Mesenchymal stem cell (in vitro differentiated cells and primary cell): ENCODE results near the gene EEF2K.

ENCODE experiments used
- DNase-seq: peaks from one replicate; pipeline ENCODE4 v3.0.0-alpha.2; 2013
- H2AFZ ChIP-seq: one replicate; pipeline ENCODE4 v1.6.1; 2013; ENCODE audit warnings: low read depth, mild to moderate bottlenecking, control low read depth, inconsistent platforms, low read length, moderate library complexity
- H2AK5ac ChIP-seq: 2 replicates; pipeline ENCODE4 v1.6.1; 2013; ENCODE audit warnings: low read length, moderate library complexity, mild to moderate bottlenecking, inconsistent platforms; ENCODE audit not compliant: severe bottlenecking
- H2BK120ac ChIP-seq: one replicate; pipeline ENCODE4 v1.6.1; 2013; ENCODE audit warnings: low read depth, mild to moderate bottlenecking, inconsistent platforms, low read length, moderate library complexity
- H2BK12ac ChIP-seq, 2 experiments: one replicate each; pipeline ENCODE4 v1.6.1; 2013; ENCODE audit warnings: inconsistent platforms in 2 of 2, low read length in 2 of 2, mild to moderate bottlenecking in 2 of 2, moderate library complexity in 2 of 2, control low read depth in 1 of 2
- H2BK15ac ChIP-seq: one replicate; pipeline ENCODE4 v1.6.1; 2013; ENCODE audit warnings: mild to moderate bottlenecking, low read depth, inconsistent platforms; ENCODE audit not compliant: poor library complexity, severe bottlenecking
- H2BK5ac ChIP-seq: 2 replicates; pipeline ENCODE4 v1.6.1; 2013; ENCODE audit warnings: low read depth, mild to moderate bottlenecking, low read length, control low read depth, inconsistent platforms; ENCODE audit not compliant: poor library complexity, severe bottlenecking
- H3K14ac ChIP-seq, 2 experiments: one replicate each; pipeline ENCODE4 v1.6.1; 2013; ENCODE audit warnings: inconsistent platforms in 2 of 2, low read length in 2 of 2, control low read depth in 1 of 2, mild to moderate bottlenecking in 1 of 2, moderate library complexity in 1 of 2
- H3K18ac ChIP-seq, 2 experiments: one replicate each; pipeline ENCODE4 v1.6.1; 2013; ENCODE audit warnings: inconsistent platforms in 2 of 2, low read length in 2 of 2, control low read depth in 1 of 2, low read depth in 1 of 2, mild to moderate bottlenecking in 1 of 2
- H3K23ac ChIP-seq, 2 experiments: one replicate each; pipeline ENCODE4 v1.6.1; 2013; ENCODE audit warnings: inconsistent platforms in 2 of 2, low read length in 2 of 2, mild to moderate bottlenecking in 2 of 2, moderate library complexity in 2 of 2, control low read depth in 1 of 2
- H3K27ac ChIP-seq: 2 replicates; pipeline ENCODE4 v1.5.1; 2013; ENCODE audit warnings: mild to moderate bottlenecking, moderate library complexity, low read length, control low read depth, inconsistent platforms; ENCODE audit not compliant: poor library complexity, severe bottlenecking
- H3K27me3 ChIP-seq, 2 experiments: 2 replicates each; pipeline versions ENCODE4 v1.6.1 to v1.7.0; 2013; ENCODE audit warnings: low read length in 2 of 2, mild to moderate bottlenecking in 2 of 2, moderate library complexity in 2 of 2, control low read depth in 1 of 2, inconsistent platforms in 1 of 2; ENCODE audit not compliant: control insufficient read depth in 1 of 2, insufficient read depth in 1 of 2
- H3K36me3 ChIP-seq, 2 experiments: 2 replicates each; pipeline versions ENCODE4 v1.6.1 to v1.7.0; 2013; ENCODE audit warnings: low read length in 2 of 2, control low read depth in 1 of 2, inconsistent platforms in 1 of 2, low read depth in 1 of 2, mild to moderate bottlenecking in 1 of 2; ENCODE audit not compliant: insufficient read depth in 2 of 2, control insufficient read depth in 1 of 2
- H3K4ac ChIP-seq, 2 experiments: one replicate each; pipeline ENCODE4 v1.6.1; 2013; ENCODE audit warnings: inconsistent platforms in 2 of 2, low read length in 2 of 2, mild to moderate bottlenecking in 2 of 2, moderate library complexity in 2 of 2, control low read depth in 1 of 2, low read depth in 1 of 2
- H3K4me1 ChIP-seq: 2 replicates; pipeline ENCODE4 v1.6.1; 2013; ENCODE audit warnings: low read depth, low read length, control low read depth; ENCODE audit not compliant: control insufficient read depth, insufficient read depth
- H3K4me2 ChIP-seq: 2 replicates; pipeline ENCODE4 v1.6.1; 2013; ENCODE audit warnings: low read length, mild to moderate bottlenecking, inconsistent platforms; ENCODE audit not compliant: poor library complexity, severe bottlenecking
- H3K4me3 ChIP-seq, 2 experiments: 2 replicates each; pipeline versions ENCODE4 v1.5.1 to v1.7.0; 2013; ENCODE audit warnings: low read length in 2 of 2, mild to moderate bottlenecking in 2 of 2, control low read depth in 1 of 2, low read depth in 1 of 2; ENCODE audit not compliant: insufficient read depth in 1 of 2
- H3K79me1 ChIP-seq: replicated peaks from 2 replicates; pipeline ENCODE4 v1.6.1; 2013; ENCODE audit warnings: mild to moderate bottlenecking, control low read depth, low read length, inconsistent platforms; ENCODE audit not compliant: poor library complexity, severe bottlenecking
- H3K9ac ChIP-seq: 2 replicates; pipeline ENCODE4 v1.7.0; 2013; ENCODE audit warnings: mild to moderate bottlenecking, low read length, moderate library complexity
- H3K9me3 ChIP-seq: 2 replicates; pipeline ENCODE4 v1.7.0; 2013; ENCODE audit warnings: mild to moderate bottlenecking, low read length; ENCODE audit not compliant: control insufficient read depth
- H4K8ac ChIP-seq: one replicate; pipeline ENCODE4 v1.6.1; 2013; ENCODE audit warnings: inconsistent platforms, mild to moderate bottlenecking, low read length, moderate library complexity
- H4K91ac ChIP-seq: one replicate; pipeline ENCODE4 v1.6.1; 2013; ENCODE audit warnings: mild to moderate bottlenecking, low read length, inconsistent platforms
- WGBS: methylation state at CpG from one replicate; pipeline ENCODE4 v1.1.7; 2013; ENCODE audit warnings: mixed read lengths; 5-methylcytosine and 5-hydroxymethylcytosine counted together

The EEF2K gene

DNA sequence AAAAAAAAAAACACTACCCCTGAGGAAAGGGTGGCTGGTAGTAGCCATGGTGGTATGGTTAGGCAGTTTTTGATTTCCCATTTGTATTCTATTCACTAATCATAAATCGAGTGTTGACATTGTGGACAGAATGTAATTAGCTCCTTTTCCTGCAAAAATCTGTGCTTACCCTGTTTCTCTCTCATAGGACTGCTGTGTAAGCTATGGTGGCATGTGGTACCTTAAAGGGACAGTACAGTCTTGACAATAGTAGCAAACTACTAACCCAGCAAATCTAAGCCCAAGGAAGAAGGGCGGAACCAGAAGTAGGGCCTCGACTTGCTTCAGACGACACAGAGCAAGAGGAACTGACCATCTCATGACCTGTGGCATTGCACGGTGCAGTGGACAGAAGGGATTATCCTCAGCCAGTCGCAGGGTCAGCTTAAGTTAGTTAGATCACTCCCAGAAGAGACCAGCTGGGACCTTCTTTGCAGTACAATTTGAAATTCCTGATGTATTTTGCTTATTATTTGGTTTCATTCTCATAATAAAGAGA, 127.4 kb downstream of the EEF2K start:
- H3K4me3 ChIP-seq = no peak overlapping the region
- no peaks in the 10 kb centered on the region for H3K4me1 ChIP-seq
- no peak overlapping the region for H4K8ac ChIP-seq
- H3K4ac ChIP-seq = no peak overlapping the region
- no peak overlapping the region for H4K91ac ChIP-seq
- H2BK5ac ChIP-seq = no peak overlapping the region
- H3K79me1 ChIP-seq = peaks cover 13% of the 10 kb centered on the region
- H2BK12ac ChIP-seq = no peak overlapping the region
- H3K9me3 ChIP-seq = peaks cover 23% of the 10 kb centered on the region
- no peak overlapping the region for H3K4me2 ChIP-seq
- no peak overlapping the region for H2AK5ac ChIP-seq
- H3K9ac ChIP-seq = no peak overlapping the region
- no peak overlapping the region for H3K18ac ChIP-seq
- no peak for DNase-seq
- no peaks in the 10 kb centered on the region for H3K27me3 ChIP-seq
- no peak overlapping the region for H3K27ac ChIP-seq
- H2BK15ac ChIP-seq = no peak overlapping the region
- peaks cover 33 to 88% of the 10 kb centered on the region in 2 experiments for H3K36me3 ChIP-seq
- no peak overlapping the region for H3K14ac ChIP-seq
- H3K23ac ChIP-seq = peak overlapping the region in 1 of 2 experiments; percentile 72
- H2AFZ ChIP-seq = no peak overlapping the region
- no peak overlapping the region for H2BK120ac ChIP-seq
- WGBS = 94% methylated on average over 5 of the region's 6 CpGs

DNA sequence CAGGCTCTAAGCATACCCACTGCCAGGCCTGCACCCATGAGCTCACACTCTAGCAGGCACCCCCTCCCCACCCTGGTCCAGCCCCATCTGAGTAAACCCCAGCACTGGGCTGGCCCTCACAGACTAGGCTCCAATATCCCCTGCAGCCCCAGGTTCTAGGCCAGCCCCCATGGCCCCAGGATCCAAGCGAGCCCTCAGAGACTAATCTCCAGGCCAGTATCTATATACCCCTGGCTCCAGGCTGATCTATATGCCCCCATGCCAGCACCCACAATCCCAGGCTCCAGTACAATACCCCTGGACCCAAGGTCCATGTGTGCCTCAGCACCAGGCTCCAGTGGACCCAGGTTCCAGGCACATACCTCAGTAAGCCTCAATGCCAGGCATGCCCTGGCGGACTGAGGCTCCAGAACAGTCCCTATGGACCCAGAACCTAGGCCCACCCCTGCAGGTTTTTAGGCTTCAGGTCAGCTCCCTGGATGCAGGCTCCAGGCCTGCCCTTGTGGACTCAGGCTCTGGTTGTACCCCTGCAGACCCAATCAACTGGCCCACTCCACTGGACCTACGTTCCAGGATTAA, 129.7 kb downstream of the EEF2K start:
- H3K27me3 ChIP-seq = no peaks in the 10 kb centered on the region
- peaks cover 35% of the 10 kb centered on the region for H3K9me3 ChIP-seq
- no peak overlapping the region for H3K4me3 ChIP-seq
- H4K8ac ChIP-seq = no peak overlapping the region
- no peak overlapping the region for H3K9ac ChIP-seq
- no peak overlapping the region for H2BK12ac ChIP-seq
- DNase-seq = no peak
- H4K91ac ChIP-seq = no peak overlapping the region
- H3K4me1 ChIP-seq = peaks cover 1% of the 10 kb centered on the region
- peaks cover 19% of the 10 kb centered on the region for H3K79me1 ChIP-seq
- no peak overlapping the region for H2BK15ac ChIP-seq
- no peak overlapping the region for H2AK5ac ChIP-seq
- H3K4ac ChIP-seq = no peak overlapping the region
- H2BK5ac ChIP-seq = no peak overlapping the region
- H2BK120ac ChIP-seq = no peak overlapping the region
- H3K23ac ChIP-seq = no peak overlapping the region
- WGBS = 100% methylated on average over 3 of the region's 3 CpGs
- no peak overlapping the region for H3K4me2 ChIP-seq
- no peak overlapping the region for H2AFZ ChIP-seq
- H3K27ac ChIP-seq = no peak overlapping the region
- H3K36me3 ChIP-seq = peaks cover 31 to 79% of the 10 kb centered on the region in 2 experiments
- no peak overlapping the region for H3K18ac ChIP-seq
- H3K14ac ChIP-seq = no peak overlapping the region

DNA sequence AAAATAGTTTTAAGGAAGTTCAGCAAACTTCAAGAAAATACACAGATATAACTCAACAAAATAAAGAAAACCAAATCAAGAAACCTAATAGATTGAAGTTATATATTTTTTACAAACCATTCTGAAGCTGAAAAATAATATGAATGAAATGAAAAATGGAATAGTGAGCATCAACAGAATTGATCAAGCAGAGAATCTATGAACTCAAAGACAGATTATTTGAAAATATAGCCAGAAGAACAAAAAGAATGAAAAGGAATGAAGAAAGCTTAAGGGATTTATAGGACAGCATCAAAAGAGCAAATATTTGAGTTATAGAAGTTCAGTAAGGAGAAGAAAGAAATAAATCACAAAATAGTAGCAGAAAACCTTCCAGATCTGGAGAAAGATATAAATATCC, 130.5 kb downstream of the EEF2K start:
- peaks cover 43% of the 10 kb centered on the region for H3K9me3 ChIP-seq
- no peak overlapping the region for H3K18ac ChIP-seq
- no peak overlapping the region for H3K4ac ChIP-seq
- H2AK5ac ChIP-seq = no peak overlapping the region
- H2BK120ac ChIP-seq = no peak overlapping the region
- H2AFZ ChIP-seq = no peak overlapping the region
- peaks cover 32 to 84% of the 10 kb centered on the region in 2 experiments for H3K36me3 ChIP-seq
- H2BK12ac ChIP-seq = no peak overlapping the region
- H3K23ac ChIP-seq = no peak overlapping the region
- no peak overlapping the region for H3K4me3 ChIP-seq
- H3K14ac ChIP-seq = no peak overlapping the region
- H2BK15ac ChIP-seq = no peak overlapping the region
- H3K27me3 ChIP-seq = no peaks in the 10 kb centered on the region
- H3K4me2 ChIP-seq = no peak overlapping the region
- peaks cover 19% of the 10 kb centered on the region for H3K79me1 ChIP-seq
- no peak for DNase-seq
- no peak overlapping the region for H4K91ac ChIP-seq
- peaks cover 1% of the 10 kb centered on the region for H3K4me1 ChIP-seq
- H2BK5ac ChIP-seq = no peak overlapping the region
- no peak overlapping the region for H3K9ac ChIP-seq
- no peak overlapping the region for H4K8ac ChIP-seq
- H3K27ac ChIP-seq = no peak overlapping the region

DNA sequence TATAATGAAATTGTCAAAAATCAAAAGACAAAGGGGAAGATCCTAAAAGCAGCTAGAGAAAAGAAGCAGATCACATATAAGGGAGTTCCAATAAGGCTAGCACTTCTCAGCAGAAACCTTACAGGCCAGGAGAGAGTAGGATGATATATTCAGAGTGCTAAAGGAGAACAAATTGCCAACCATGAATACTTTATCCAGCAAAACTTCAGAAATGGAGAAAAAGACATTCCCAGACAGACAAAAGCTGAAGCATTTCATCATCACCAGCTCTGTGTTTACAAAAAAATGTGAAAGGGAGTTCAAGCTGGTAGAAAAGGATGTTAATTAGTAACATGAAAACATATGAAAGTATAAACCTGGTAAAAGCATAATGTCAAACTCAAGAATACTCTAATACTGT, 131.0 kb downstream of the EEF2K start:
- Histone ChIP-seq H3K9ac (no peak overlapping the region), H3K9me3 (peaks cover 46% of the 10 kb centered on the region), H3K18ac (no peak overlapping the region), H2BK5ac (no peak overlapping the region), H2BK120ac (no peak overlapping the region), H2BK12ac (no peak overlapping the region), H3K27me3 (no peaks in the 10 kb centered on the region), H3K27ac (no peak overlapping the region), H3K4me2 (no peak overlapping the region), H3K79me1 (peaks cover 21% of the 10 kb centered on the region), H2BK15ac (no peak overlapping the region), H3K4ac (no peak overlapping the region), H3K4me3 (no peak overlapping the region), H3K14ac (no peak overlapping the region), H3K4me1 (peaks cover 1% of the 10 kb centered on the region), H4K91ac (no peak overlapping the region), H2AK5ac (no peak overlapping the region), H3K36me3 (peaks cover 31 to 83% of the 10 kb centered on the region in 2 experiments), H4K8ac (no peak overlapping the region), H3K23ac (no peak overlapping the region), H2AFZ (no peak overlapping the region)
- no peak for DNase-seq
